SU-DHL-6 (cell line): ENCODE results near the gene EEF1AKMT4.

Experiments
- H2AFZ ChIP-seq: fragments of 200-600 bp; sonication (generic); 2 replicates; pipeline ENCODE4 v1.6.1; 2014; ENCODE audit warnings: low read depth, mild to moderate bottlenecking, moderate library complexity, mixed read lengths, antibody characterized with exemption, low read length; ENCODE audit not compliant: severe bottlenecking
- H3F3A ChIP-seq: fragments of 200-600 bp; shearing (Covaris generic); 2 replicates; pipeline ENCODE4 v1.6.0; 2016; ENCODE audit warnings: antibody characterized with exemption, mild to moderate bottlenecking; ENCODE audit not compliant: insufficient read depth
- H3K27ac ChIP-seq: fragments of 200-600 bp; sonication (generic); 2 replicates; pipeline ENCODE4 v1.5.1; 2016; ENCODE audit warnings: low read depth, mild to moderate bottlenecking, low read length, moderate library complexity, mixed read lengths
- H3K27me3 ChIP-seq: fragments of 200-600 bp; sonication (generic), shearing (Covaris generic); 2 replicates; pipeline ENCODE4 v1.6.0; 2014; ENCODE audit warnings: mild to moderate bottlenecking, low read length
- H3K36me3 ChIP-seq: fragments of 200-600 bp; sonication (generic); 2 replicates; pipeline ENCODE4 v1.6.1; 2014; ENCODE audit warnings: mild to moderate bottlenecking, low read length, mixed read lengths
- H3K4me2 ChIP-seq: fragments of 300-600, 200-600 bp; shearing (Covaris generic), sonication (generic); 2 replicates; pipeline ENCODE4 v1.6.0; 2014; ENCODE audit warnings: low read length, low read depth, mild to moderate bottlenecking; ENCODE audit not compliant: poor library complexity, severe bottlenecking
- H3K4me3 ChIP-seq: fragments of 200-600 bp; sonication (generic); 2 replicates; pipeline ENCODE4 v1.5.1; 2014; ENCODE audit warnings: antibody characterized with exemption, low read length, mild to moderate bottlenecking, mixed read lengths; ENCODE audit not compliant: insufficient read depth, poor library complexity, severe bottlenecking
- H3K79me2 ChIP-seq: fragments of 200-600 bp; sonication (generic); 2 replicates; pipeline ENCODE4 v1.6.1; 2014; ENCODE audit warnings: mild to moderate bottlenecking, low read length, moderate library complexity; ENCODE audit not compliant: insufficient read depth
- H3K9ac ChIP-seq: fragments of 200-600 bp; sonication (generic); 2 replicates; pipeline ENCODE4 v1.7.0; 2014; ENCODE audit warnings: mild to moderate bottlenecking, low read length
- H3K9me2 ChIP-seq: fragments of 200-600 bp; sonication (generic); replicated peaks from 2 replicates; pipeline ENCODE4 v1.6.1; 2014; ENCODE audit warnings: low read length; ENCODE audit not compliant: insufficient read depth
- H3K9me3 ChIP-seq: fragments of 200-600 bp; sonication (generic); 2 replicates; pipeline ENCODE4 v1.6.1; 2014; ENCODE audit warnings: low read length, mixed read lengths; ENCODE audit not compliant: insufficient read depth
- H4K20me1 ChIP-seq: fragments of 200-600 bp; sonication (generic); 2 replicates; pipeline ENCODE4 v1.6.1; 2014; ENCODE audit warnings: low read depth, mild to moderate bottlenecking, antibody characterized with exemption, low read length, moderate library complexity, mixed read lengths
- CTCF ChIP-seq: fragments of 200-600 bp; sonication (generic); IDR thresholded peaks from one replicate; pipeline ENCODE4 v1.5.1; 2017; ENCODE audit warnings: antibody characterized with exemption, mild to moderate bottlenecking, low read length, moderate library complexity; ENCODE audit not compliant: insufficient read depth, poor library complexity, severe bottlenecking
- EZH2phosphoT487 ChIP-seq: fragments of 200-600 bp; sonication (generic), shearing (Covaris generic); conservative IDR thresholded peaks from 2 replicates; pipeline ENCODE4 v1.6.1; 2018; ENCODE audit warnings: mild to moderate bottlenecking, antibody characterized with exemption, low read length, moderate library complexity, mixed read lengths

EEF1AKMT4 gene

GRCh38 chr3:184234224-184234623 is 15.2 kb upstream of the EEF1AKMT4 start:
- no peak overlapping the region for H3K27ac ChIP-seq
- H3K4me2 ChIP-seq = no peak overlapping the region
- H4K20me1 ChIP-seq = no peaks in the 10 kb centered on the region
- no peaks in the 10 kb centered on the region for H3K9me3 ChIP-seq
- no peak for TF ChIP-seq EZH2phosphoT487
- TF ChIP-seq CTCF = no peak
- no peaks in the 10 kb centered on the region for H3F3A ChIP-seq
- no peak overlapping the region for H3K4me3 ChIP-seq
- H3K27me3 ChIP-seq = no peaks in the 10 kb centered on the region
- H3K79me2 ChIP-seq = no peaks in the 10 kb centered on the region
- H3K36me3 ChIP-seq = no peaks in the 10 kb centered on the region
- no peak overlapping the region for H3K9ac ChIP-seq
- no peak overlapping the region for H2AFZ ChIP-seq
- no peaks in the 10 kb centered on the region for H3K9me2 ChIP-seq

DNA sequence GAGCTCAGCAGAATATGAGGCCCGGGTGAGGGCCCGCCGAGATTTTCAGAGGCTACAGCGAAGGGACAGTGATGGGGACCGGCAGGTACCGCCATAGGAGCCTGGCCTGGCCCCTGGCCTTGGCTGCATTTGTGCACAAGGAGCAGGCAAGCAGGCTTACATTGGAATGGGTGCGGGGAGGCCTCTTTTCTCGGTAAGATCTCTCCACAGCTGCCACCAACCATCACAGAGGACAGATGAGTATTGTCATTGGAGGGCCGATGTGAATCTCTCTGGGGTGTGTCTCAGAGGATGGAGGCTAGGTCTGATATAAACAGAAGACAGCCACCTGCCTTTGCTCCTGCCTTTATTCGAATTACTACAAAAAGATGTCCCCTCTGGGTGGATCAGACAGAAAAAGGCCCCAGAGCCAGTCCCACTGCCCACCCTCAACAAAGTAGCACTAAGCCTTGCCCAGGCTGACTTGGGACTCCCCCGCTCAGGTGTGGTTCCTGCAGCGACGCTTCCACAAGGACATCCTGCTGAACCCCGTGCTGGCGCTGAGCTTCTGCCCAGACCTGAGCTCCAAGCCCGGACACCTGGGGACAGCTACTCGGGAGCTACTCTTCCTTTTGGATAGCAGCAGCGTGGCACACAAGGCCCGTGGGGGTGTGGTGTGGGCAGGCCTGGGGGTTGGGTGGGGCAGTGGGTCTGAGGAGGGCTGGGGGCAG is 14.6 kb upstream of the EEF1AKMT4 start:
- Histone ChIP-seq H3K9me3 (no peaks in the 10 kb centered on the region), H3K27ac (no peak overlapping the region), H3K4me3 (no peak overlapping the region), H3K79me2 (no peaks in the 10 kb centered on the region), H3K9me2 (no peaks in the 10 kb centered on the region), H3K36me3 (no peaks in the 10 kb centered on the region), H3K9ac (no peak overlapping the region), H3K4me2 (no peak overlapping the region), H2AFZ (no peak overlapping the region), H3F3A (no peaks in the 10 kb centered on the region), H3K27me3 (no peaks in the 10 kb centered on the region), H4K20me1 (no peaks in the 10 kb centered on the region)
- TF ChIP-seq CTCF = no peak
- TF ChIP-seq EZH2phosphoT487 = no peak

GRCh38 chr3:184235381-184236032 is 14.0 kb upstream of the EEF1AKMT4 start:
- H3K4me3 ChIP-seq = no peak overlapping the region
- no peaks in the 10 kb centered on the region for H3K36me3 ChIP-seq
- H3K9me3 ChIP-seq = no peaks in the 10 kb centered on the region
- H3K4me2 ChIP-seq = no peak overlapping the region
- H3K9me2 ChIP-seq = no peaks in the 10 kb centered on the region
- H3K79me2 ChIP-seq = no peaks in the 10 kb centered on the region
- TF ChIP-seq EZH2phosphoT487 (no peak), CTCF (no peak)
- H3F3A ChIP-seq = peaks cover 5% of the 10 kb centered on the region; the same call in 1 of the 2 replicates
- no peak overlapping the region for H2AFZ ChIP-seq
- no peak overlapping the region for H3K27ac ChIP-seq
- no peaks in the 10 kb centered on the region for H4K20me1 ChIP-seq
- no peaks in the 10 kb centered on the region for H3K27me3 ChIP-seq
- H3K9ac ChIP-seq = no peak overlapping the region
